Measurements from ENCODE around the gene PALM. TPM values are rescaled to one million over a fixed set of nuclear protein-coding genes. Genes with fewer than 3 reads are reported as not detected.

Gene PALM
- total RNA-seq, 4 donors from 2014 or later: 12.6 to 91.0 (median 42.2) TPM

DNA sequence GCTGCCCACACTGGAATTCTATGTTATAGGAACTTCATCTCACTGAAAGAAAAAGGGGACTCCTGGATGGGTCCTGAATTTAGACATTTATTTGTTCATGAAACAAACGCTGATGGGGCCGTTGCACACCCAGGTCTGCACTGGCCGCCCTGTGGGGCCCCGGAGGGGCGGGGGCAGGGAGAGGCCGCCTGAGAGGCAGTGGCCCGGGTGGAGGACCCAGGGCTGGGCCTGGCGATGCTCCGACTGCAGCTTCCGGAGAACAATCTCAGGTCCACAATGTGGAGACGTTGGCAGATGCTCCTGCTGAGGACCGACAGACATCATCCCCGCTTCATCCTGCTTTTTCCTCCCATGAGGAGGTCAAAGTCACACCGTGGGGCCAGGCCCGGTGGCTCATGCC, 72.2 kb downstream of the PALM start:
- Histone ChIP-seq H3K27me3 (no peaks in the 10 kb centered on the region), H3K27ac (no peak overlapping the region), H3K36me3 (no peaks in the 10 kb centered on the region), H3K9me3 (no peaks in the 10 kb centered on the region), H3K4me1 (no peaks in the 10 kb centered on the region), H3K4me3 (no peak overlapping the region)
- intact Hi-C loops (cut with DNase I; ENCODE audit: low total_unique reads): no loop called here
- TF ChIP-seq POLR2A (IDR thresholded peaks at IDR 0.05): no peak
- TF ChIP-seq, protein P1, sequence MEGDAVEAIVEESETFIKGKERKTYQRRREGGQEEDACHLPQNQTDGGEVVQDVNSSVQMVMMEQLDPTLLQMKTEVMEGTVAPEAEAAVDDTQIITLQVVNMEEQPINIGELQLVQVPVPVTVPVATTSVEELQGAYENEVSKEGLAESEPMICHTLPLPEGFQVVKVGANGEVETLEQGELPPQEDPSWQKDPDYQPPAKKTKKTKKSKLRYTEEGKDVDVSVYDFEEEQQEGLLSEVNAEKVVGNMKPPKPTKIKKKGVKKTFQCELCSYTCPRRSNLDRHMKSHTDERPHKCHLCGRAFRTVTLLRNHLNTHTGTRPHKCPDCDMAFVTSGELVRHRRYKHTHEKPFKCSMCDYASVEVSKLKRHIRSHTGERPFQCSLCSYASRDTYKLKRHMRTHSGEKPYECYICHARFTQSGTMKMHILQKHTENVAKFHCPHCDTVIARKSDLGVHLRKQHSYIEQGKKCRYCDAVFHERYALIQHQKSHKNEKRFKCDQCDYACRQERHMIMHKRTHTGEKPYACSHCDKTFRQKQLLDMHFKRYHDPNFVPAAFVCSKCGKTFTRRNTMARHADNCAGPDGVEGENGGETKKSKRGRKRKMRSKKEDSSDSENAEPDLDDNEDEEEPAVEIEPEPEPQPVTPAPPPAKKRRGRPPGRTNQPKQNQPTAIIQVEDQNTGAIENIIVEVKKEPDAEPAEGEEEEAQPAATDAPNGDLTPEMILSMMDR (IDR thresholded peaks at IDR 0.05): no peak
- no peak for DNase-seq

DNA sequence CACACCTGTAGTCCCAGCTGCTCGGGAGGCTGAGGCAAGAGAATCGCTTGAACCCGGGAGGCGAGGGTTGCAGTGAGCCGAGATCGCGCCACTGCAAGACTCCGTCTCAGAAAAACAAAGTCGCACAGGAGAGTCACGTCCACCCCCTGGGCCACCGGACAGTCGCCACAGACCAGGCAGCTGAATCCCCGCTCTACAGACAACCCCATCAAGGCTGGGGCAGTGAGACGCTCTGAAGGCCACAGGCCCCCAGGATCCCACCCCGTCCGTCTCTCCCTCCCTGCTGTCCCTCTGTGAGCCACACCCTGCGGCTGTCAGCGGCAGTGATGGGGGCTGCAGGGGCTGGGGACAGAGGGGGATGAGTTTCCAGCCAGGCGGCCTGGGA, 73.1 kb downstream of the PALM start:
- intact Hi-C loops (cut with DNase I; ENCODE audit: low total_unique reads): no loop called here
- TF ChIP-seq, protein P1 (IDR thresholded peaks at IDR 0.05): no peak
- TF ChIP-seq POLR2A (IDR thresholded peaks at IDR 0.05): no peak
- Histone ChIP-seq H3K27me3 (no peaks in the 10 kb centered on the region), H3K36me3 (no peaks in the 10 kb centered on the region), H3K4me3 (no peak overlapping the region), H3K9me3 (no peaks in the 10 kb centered on the region), H3K27ac (no peak overlapping the region), H3K4me1 (no peaks in the 10 kb centered on the region)
- DNase-seq: no peak

DNA sequence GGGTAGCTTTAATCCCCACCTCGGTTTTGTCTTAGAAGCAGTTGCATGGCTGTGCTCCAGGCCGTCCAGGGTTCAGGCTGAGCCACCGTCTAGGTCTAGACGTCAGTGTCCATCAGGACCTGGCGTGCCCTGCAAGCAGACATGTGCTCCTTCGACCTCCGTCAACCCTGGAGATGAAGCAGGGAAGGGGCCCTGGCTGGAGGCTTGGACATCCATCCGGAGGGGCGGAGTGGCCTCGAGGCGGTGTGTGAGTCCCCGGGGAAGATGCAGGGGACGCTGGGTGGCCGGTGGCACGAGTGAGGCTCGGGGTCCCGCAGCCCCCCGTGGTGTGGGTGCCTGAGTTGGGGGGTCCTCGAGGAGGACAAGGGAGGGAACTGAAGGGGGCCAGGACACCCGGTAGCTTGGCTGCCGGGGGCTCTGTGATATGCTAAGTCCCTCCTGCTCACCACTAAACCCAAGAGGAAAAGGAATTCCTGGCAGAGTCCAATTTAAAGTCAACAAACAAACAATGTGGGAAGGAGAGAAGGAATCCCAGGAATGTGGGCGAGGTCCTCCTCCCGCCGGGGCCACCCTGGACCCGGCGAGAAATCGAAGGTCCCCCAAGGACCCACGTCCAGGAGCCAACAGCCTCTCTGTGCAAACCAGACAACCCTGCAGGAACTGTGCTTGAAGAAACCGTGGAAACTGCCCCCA, 73.6 kb downstream of the PALM start:
- H3K27me3 ChIP-seq: no peaks in the 10 kb centered on the region
- peak overlapping the region; percentile 25 to 58 for H3K27ac ChIP-seq
- intact Hi-C loops (cut with DNase I; ENCODE audit: low total_unique reads): no loop called here
- no peak overlapping the region for H3K4me3 ChIP-seq
- H3K9me3 ChIP-seq: no peaks in the 10 kb centered on the region
- TF ChIP-seq POLR2A (IDR thresholded peaks at IDR 0.05): no peak
- TF ChIP-seq, protein P1 (IDR thresholded peaks at IDR 0.05): no peak
- H3K4me1 ChIP-seq: no peaks in the 10 kb centered on the region
- no peak for DNase-seq
- no peaks in the 10 kb centered on the region for H3K36me3 ChIP-seq

DNA sequence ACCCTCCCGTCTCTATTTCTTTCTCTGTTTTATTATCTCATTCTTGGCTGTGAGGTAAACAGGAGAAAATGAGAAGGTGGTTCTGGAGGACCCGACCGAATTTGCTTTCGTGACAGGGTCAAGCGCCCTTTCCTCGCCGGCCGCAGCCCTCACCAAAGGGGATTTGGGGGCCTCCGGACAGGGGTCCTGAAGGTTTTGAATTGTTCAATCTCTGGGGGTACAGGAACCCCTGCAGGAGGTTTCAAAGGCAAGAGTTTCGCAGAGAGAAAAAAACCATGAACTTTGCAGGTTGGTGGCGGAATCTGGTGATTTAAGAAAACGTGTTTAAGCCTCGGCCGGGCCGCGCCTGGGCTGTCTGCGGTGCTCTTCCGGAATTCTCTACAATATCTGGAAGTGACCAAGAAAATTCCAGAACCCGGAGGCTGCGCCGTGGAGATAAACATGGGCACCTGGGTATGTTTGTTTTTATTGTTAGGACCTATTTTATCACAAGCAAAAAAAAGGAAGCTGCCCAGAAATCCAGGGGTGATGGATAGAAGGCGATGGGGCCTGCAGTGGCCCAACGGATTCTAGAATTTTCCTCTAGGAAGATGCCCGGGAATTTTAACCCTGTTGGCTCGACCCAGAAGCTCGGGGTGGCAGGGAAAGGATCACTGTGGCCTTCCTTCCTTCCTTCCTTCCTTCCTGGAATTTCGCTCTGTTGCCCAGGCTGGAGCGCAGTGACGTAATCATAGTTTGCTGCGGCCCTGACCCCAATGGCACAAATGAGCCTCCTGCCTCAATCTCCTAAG, 74.3 kb downstream of the PALM start:
- Histone ChIP-seq H3K27ac (peak overlapping the region; percentile 29 to 58), H3K27me3 (no peaks in the 10 kb centered on the region), H3K9me3 (no peaks in the 10 kb centered on the region), H3K36me3 (no peaks in the 10 kb centered on the region), H3K4me1 (no peaks in the 10 kb centered on the region), H3K4me3 (no peak overlapping the region)
- DNase-seq: no peak
- intact Hi-C loops (cut with DNase I; ENCODE audit: low total_unique reads): no loop called here
- TF ChIP-seq, protein P1 (IDR thresholded peaks at IDR 0.05): no peak
- TF ChIP-seq POLR2A (IDR thresholded peaks at IDR 0.05): no peak

DNA sequence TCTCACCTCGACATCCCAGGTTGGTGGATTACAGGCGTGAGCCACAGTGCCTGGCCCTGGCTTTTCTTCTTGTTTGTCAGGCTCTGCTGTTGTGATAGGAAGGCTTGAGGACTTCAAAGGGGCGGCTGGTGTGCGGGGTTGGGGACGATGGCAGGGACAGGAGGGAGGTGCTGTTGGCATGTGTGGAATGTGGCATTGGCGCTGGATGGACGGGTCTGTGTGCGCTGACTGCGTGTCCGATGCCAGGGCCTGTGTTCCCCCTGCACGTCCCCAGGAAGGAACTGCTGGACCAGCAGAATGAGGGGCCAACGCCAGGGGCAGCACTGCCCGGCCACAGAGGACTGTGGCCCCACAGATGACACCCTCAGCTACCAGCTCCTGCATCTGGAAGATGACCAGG, 75.8 kb downstream of the PALM start:
- Histone ChIP-seq H3K4me3 (no peak overlapping the region), H3K27ac (no peak overlapping the region), H3K27me3 (no peaks in the 10 kb centered on the region), H3K4me1 (no peaks in the 10 kb centered on the region), H3K36me3 (no peaks in the 10 kb centered on the region), H3K9me3 (no peaks in the 10 kb centered on the region)
- DNase-seq: no peak
- intact Hi-C loops (cut with DNase I; ENCODE audit: low total_unique reads): no loop called here
- TF ChIP-seq, protein P1 (IDR thresholded peaks at IDR 0.05): no peak
- TF ChIP-seq POLR2A (IDR thresholded peaks at IDR 0.05): no peak
